ENCODE data around the gene MRPL4.
"Not testable (repeated sequence)": the region's sequence is repeated elsewhere in the genome, so short reads cannot be mapped to it uniquely, and the experiment has no call there.

The MRPL4 gene

GRCh38 chr19:10268071-10268470, 16.1 kb downstream of the MRPL4 start:
- no peak for DNase-seq

GRCh38 chr19:10269333-10270179, 17.5 kb downstream of the MRPL4 start:
- DNase-seq, result peak; percentile 38

- no peak for DNase-seq
These were observed 18.2 kb downstream of the MRPL4 start for GRCh38 chr19:10270180-10270615.

- no peak for DNase-seq
These were observed 18.8 kb downstream of the MRPL4 start, which contains the start of gene ICAM1 for GRCh38 chr19:10270616-10271394. Gene ICAM1 (plus strand): TSS chr19:10271120. CDS start chr19:10271160, 40 bp downstream.

GRCh38 chr19:10271543-10272086, 19.6 kb downstream of the MRPL4 start:
- no peak for DNase-seq

- DNase-seq, result no peak
These were observed 22.6 kb downstream of the MRPL4 start for GRCh38 chr19:10274589-10274988.

GRCh38 chr19:10277795-10278589, 26.0 kb downstream of the MRPL4 start:
- no peak for DNase-seq

GRCh38 chr19:10278935-10279334, 26.9 kb downstream of the MRPL4 start:
- no peak for DNase-seq

GRCh38 chr19:10279737-10280442, 27.9 kb downstream of the MRPL4 start:
- no peak for DNase-seq

- not testable (repeated sequence) for DNase-seq
These were observed 30.0 kb downstream of the MRPL4 start for GRCh38 chr19:10282043-10282442.

GRCh38 chr19:10283301-10284064, 31.5 kb downstream of the MRPL4 start:
- no peak for DNase-seq

GRCh38 chr19:10284065-10284959, 32.3 kb downstream of the MRPL4 start:
- no peak for DNase-seq

- DNase-seq, result no peak
These were observed 32.9 kb downstream of the MRPL4 start for GRCh38 chr19:10284960-10285278.

GRCh38 chr19:10285393-10285792, 33.4 kb downstream of the MRPL4 start:
- no peak for DNase-seq

GRCh38 chr19:10286803-10287737, 35.1 kb downstream of the MRPL4 start, which contains the start of gene ICAM4:
Gene ICAM4 (plus strand): TSS chr19:10286955. CDS start chr19:10287013, 58 bp downstream.
- DNase-seq, result no peak

GRCh38 chr19:10288662-10289166, 36.7 kb downstream of the MRPL4 start:
- no peak for DNase-seq

- DNase-seq, result no peak
These were observed 37.3 kb downstream of the MRPL4 start for GRCh38 chr19:10289167-10289835.

GRCh38 chr19:10289836-10290356, 37.9 kb downstream of the MRPL4 start, which contains the start of gene ICAM5:
Gene ICAM5 (plus strand): TSS chr19:10289952. CDS start chr19:10290044, 92 bp downstream.
- DNase-seq, result no peak

Data from NCI-H2029 treated with DMSO at 0.1 percent for 48 hours (cell line).